HEK293 (cell line): Measurements from ENCODE around the gene DIABLO.

Experiments used
- HOXD13 ChIP-seq: sonication (generic); formaldehyde crosslinking; IDR thresholded peaks from 2 replicates; pipeline ENCODE4 v1.8.0; 2022; ENCODE audit warnings: missing genetic modification reagents, borderline replicate concordance
- IKZF3 ChIP-seq: fragments of 450-650 bp; IDR thresholded peaks from 2 replicates; pipeline ENCODE4 v1.5.0; 2018; ENCODE audit warnings: missing biosample characterization, mild to moderate bottlenecking, missing genetic modification characterization, moderate library complexity
- KLF7 ChIP-seq: fragments of 450-650 bp; formaldehyde crosslinking; IDR thresholded peaks from 2 replicates; pipeline ENCODE4 v1.5.1; 2016; ENCODE audit warnings: missing biosample characterization, missing genetic modification characterization, borderline replicate concordance
- PRDM10 ChIP-seq: fragments of 450-650 bp; formaldehyde crosslinking; IDR thresholded peaks from 2 replicates; pipeline ENCODE4 v1.5.1; 2016; ENCODE audit warnings: missing biosample characterization, missing genetic modification characterization
- REPIN1 ChIP-seq: fragments of 450-650 bp; formaldehyde crosslinking; IDR thresholded peaks from 2 replicates; pipeline ENCODE4 v1.5.1; 2017; ENCODE audit warnings: missing biosample characterization, missing genetic modification characterization, low read depth
- ZBTB49 ChIP-seq: fragments of 450-650 bp; formaldehyde crosslinking; IDR thresholded peaks from 2 replicates; pipeline ENCODE4 v1.5.1; 2016; ENCODE audit warnings: missing biosample characterization, missing genetic modification characterization, low read depth
- ZBTB7A ChIP-seq: fragments of 450-650 bp; formaldehyde crosslinking; IDR thresholded peaks from 2 replicates; pipeline ENCODE4 v1.5.1; 2016; ENCODE audit warnings: low read depth, missing biosample characterization, missing genetic modification characterization
- ZEB2 ChIP-seq: fragments of 450-650 bp; formaldehyde crosslinking; IDR thresholded peaks from 2 replicates; pipeline ENCODE4 v1.5.1; 2016; ENCODE audit warnings: missing biosample characterization, missing genetic modification characterization
- ZIC2 ChIP-seq: fragments of 450-650 bp; formaldehyde crosslinking; IDR thresholded peaks from 2 replicates; pipeline ENCODE4 v1.5.1; 2016; ENCODE audit warnings: missing biosample characterization, missing genetic modification characterization
- ZNF221 ChIP-seq: fragments of 450-650 bp; formaldehyde crosslinking; IDR thresholded peaks from 2 replicates; pipeline ENCODE4 v1.5.1; 2017; ENCODE audit warnings: missing biosample characterization, missing genetic modification characterization, borderline replicate concordance
- ZNF280D ChIP-seq: fragments of 450-650 bp; formaldehyde crosslinking; IDR thresholded peaks from 2 replicates; pipeline ENCODE4 v1.5.1; 2016; ENCODE audit warnings: missing biosample characterization, missing genetic modification characterization
- ZNF561 ChIP-seq: fragments of 450-650 bp; IDR thresholded peaks from 2 replicates; pipeline ENCODE4 v1.5.1; 2018; ENCODE audit warnings: missing biosample characterization, missing genetic modification characterization, borderline replicate concordance
- ZNF610 ChIP-seq: fragments of 450-650 bp; formaldehyde crosslinking; IDR thresholded peaks from 2 replicates; pipeline ENCODE4 v1.5.1; 2016; ENCODE audit warnings: missing biosample characterization, missing genetic modification characterization, borderline replicate concordance
- ZNF791 ChIP-seq: fragments of 450-650 bp; formaldehyde crosslinking; IDR thresholded peaks from 2 replicates; pipeline ENCODE4 v1.5.1; 2016; ENCODE audit warnings: missing biosample characterization, missing genetic modification characterization
- ZXDB ChIP-seq: fragments of 450-650 bp; formaldehyde crosslinking; IDR thresholded peaks from 2 replicates; pipeline ENCODE4 v1.5.1; 2016; ENCODE audit warnings: missing biosample characterization, missing genetic modification characterization
- TF ChIP-seq, protein P1 (sequence below): fragments of 450-650 bp; formaldehyde crosslinking; IDR thresholded peaks from 2 replicates; pipeline ENCODE4 v1.5.1; 2016; ENCODE audit warnings: missing biosample characterization, missing genetic modification characterization
- TF ChIP-seq, protein P2 (sequence below): fragments of 450-650 bp; formaldehyde crosslinking; IDR thresholded peaks from 2 replicates; pipeline ENCODE4 v1.5.1; 2016; ENCODE audit warnings: missing biosample characterization, missing genetic modification characterization
- TF ChIP-seq, protein P3 (sequence below): fragments of 450-650 bp; formaldehyde crosslinking; conservative IDR thresholded peaks from 2 replicates; pipeline ENCODE4 v1.5.1; 2016; ENCODE audit warnings: low read depth, missing biosample characterization, missing genetic modification characterization

Gene DIABLO

GRCh38 chr12:122266230-122266901 is 40.5 kb upstream of the DIABLO start, which contains the start of gene VPS33A (continued):
- TF ChIP-seq ZNF791 (tag by site-specific recombination) (no peak), ZXDB (tag by site-specific recombination) (peak; percentile 99), IKZF3 (peak; percentile 59; the same call in 1 of the 2 replicates), REPIN1 (tag by site-specific recombination) (0 out of 2 replicates have a peak, but pooled peaks have one; percentile 67), ZBTB7A (peak; percentile 90), PRDM10 (peak; percentile 82), ZNF221 (tag by site-specific recombination) (peak; percentile 89; the same call in 1 of the 2 replicates), ZBTB49 (tag by site-specific recombination) (0 out of 2 replicates have a peak, but pooled peaks have one; percentile 23), ZNF280D (tag by site-specific recombination) (peak; percentile 65; the same call in 1 of the 2 replicates), ZIC2 (tag by site-specific recombination) (peak; percentile 56; the same call in 1 of the 2 replicates), ZNF561 (peak; percentile 98), ZEB2 (peak; percentile 100), ZNF610 (tag by site-specific recombination) (peak; percentile 79), KLF7 (tag by site-specific recombination) (peak; percentile 74; the same call in 1 of the 2 replicates), HOXD13 (CRISPR knock-in tag) (peak; percentile 82; the same call in 1 of the 2 replicates)
- TF ChIP-seq, protein P1, sequence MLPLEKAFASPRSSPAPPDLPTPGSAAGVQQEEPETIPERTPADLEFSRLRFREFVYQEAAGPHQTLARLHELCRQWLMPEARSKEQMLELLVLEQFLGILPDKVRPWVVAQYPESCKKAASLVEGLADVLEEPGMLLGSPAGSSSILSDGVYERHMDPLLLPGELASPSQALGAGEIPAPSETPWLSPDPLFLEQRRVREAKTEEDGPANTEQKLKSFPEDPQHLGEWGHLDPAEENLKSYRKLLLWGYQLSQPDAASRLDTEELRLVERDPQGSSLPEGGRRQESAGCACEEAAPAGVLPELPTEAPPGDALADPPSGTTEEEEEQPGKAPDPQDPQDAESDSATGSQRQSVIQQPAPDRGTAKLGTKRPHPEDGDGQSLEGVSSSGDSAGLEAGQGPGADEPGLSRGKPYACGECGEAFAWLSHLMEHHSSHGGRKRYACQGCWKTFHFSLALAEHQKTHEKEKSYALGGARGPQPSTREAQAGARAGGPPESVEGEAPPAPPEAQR (tag by site-specific recombination): no peak
- TF ChIP-seq, protein P2, sequence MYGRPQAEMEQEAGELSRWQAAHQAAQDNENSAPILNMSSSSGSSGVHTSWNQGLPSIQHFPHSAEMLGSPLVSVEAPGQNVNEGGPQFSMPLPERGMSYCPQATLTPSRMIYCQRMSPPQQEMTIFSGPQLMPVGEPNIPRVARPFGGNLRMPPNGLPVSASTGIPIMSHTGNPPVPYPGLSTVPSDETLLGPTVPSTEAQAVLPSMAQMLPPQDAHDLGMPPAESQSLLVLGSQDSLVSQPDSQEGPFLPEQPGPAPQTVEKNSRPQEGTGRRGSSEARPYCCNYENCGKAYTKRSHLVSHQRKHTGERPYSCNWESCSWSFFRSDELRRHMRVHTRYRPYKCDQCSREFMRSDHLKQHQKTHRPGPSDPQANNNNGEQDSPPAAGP (tag by site-specific recombination): peak; percentile 97
- TF ChIP-seq, protein P3, sequence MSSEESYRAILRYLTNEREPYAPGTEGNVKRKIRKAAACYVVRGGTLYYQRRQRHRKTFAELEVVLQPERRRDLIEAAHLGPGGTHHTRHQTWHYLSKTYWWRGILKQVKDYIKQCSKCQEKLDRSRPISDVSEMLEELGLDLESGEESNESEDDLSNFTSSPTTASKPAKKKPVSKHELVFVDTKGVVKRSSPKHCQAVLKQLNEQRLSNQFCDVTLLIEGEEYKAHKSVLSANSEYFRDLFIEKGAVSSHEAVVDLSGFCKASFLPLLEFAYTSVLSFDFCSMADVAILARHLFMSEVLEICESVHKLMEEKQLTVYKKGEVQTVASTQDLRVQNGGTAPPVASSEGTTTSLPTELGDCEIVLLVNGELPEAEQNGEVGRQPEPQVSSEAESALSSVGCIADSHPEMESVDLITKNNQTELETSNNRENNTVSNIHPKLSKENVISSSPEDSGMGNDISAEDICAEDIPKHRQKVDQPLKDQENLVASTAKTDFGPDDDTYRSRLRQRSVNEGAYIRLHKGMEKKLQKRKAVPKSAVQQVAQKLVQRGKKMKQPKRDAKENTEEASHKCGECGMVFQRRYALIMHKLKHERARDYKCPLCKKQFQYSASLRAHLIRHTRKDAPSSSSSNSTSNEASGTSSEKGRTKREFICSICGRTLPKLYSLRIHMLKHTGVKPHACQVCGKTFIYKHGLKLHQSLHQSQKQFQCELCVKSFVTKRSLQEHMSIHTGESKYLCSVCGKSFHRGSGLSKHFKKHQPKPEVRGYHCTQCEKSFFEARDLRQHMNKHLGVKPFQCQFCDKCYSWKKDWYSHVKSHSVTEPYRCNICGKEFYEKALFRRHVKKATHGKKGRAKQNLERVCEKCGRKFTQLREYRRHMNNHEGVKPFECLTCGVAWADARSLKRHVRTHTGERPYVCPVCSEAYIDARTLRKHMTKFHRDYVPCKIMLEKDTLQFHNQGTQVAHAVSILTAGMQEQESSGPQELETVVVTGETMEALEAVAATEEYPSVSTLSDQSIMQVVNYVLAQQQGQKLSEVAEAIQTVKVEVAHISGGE (tag by site-specific recombination): peak; percentile 96
